Measurements from ENCODE around the gene MICAL3. TPM values are rescaled to one million over a fixed set of nuclear protein-coding genes. Genes with fewer than 3 reads are reported as not detected.
"Not testable (repeated sequence)": the region's sequence is repeated elsewhere in the genome, so short reads cannot be mapped to it uniquely, and the experiment has no call there.

MICAL3 gene
- total RNA-seq, 4 donors from 2014 or later: 23.9 to 49.2 (median 34.5) TPM

GRCh38 chr22:18028817-18029527 lies 4.6 kb upstream of the MICAL3 start:
- DNase-seq (ENCODE audit: low spot score): no peak
- TF ChIP-seq, protein P1, sequence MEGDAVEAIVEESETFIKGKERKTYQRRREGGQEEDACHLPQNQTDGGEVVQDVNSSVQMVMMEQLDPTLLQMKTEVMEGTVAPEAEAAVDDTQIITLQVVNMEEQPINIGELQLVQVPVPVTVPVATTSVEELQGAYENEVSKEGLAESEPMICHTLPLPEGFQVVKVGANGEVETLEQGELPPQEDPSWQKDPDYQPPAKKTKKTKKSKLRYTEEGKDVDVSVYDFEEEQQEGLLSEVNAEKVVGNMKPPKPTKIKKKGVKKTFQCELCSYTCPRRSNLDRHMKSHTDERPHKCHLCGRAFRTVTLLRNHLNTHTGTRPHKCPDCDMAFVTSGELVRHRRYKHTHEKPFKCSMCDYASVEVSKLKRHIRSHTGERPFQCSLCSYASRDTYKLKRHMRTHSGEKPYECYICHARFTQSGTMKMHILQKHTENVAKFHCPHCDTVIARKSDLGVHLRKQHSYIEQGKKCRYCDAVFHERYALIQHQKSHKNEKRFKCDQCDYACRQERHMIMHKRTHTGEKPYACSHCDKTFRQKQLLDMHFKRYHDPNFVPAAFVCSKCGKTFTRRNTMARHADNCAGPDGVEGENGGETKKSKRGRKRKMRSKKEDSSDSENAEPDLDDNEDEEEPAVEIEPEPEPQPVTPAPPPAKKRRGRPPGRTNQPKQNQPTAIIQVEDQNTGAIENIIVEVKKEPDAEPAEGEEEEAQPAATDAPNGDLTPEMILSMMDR (IDR thresholded peaks at IDR 0.05): no peak
- no peak for ATAC-seq (ENCODE audit: low FRiP score)

- ATAC-seq (ENCODE audit: low FRiP score); DNase-seq (ENCODE audit: low spot score): not testable (repeated sequence)
Measured at GRCh38 chr22:18025898-18026297, 1.5 kb upstream of the MICAL3 start.

GRCh38 chr22:18024956-18025720 lies 777 bp upstream of the MICAL3 start:
- ATAC-seq (ENCODE audit: low FRiP score) (no peak), DNase-seq (ENCODE audit: low spot score) (no peak)
- TF ChIP-seq, protein P1 (IDR thresholded peaks at IDR 0.05): no peak

GRCh38 chr22:18023509-18024275 lies 669 bp downstream of the MICAL3 start:
- TF ChIP-seq, protein P1 (IDR thresholded peaks at IDR 0.05): no peak
- DNase-seq (ENCODE audit: low spot score) (peak; percentile 48), ATAC-seq (ENCODE audit: low FRiP score) (peak; percentile 97)

- DNase-seq (ENCODE audit: low spot score) (no peak), ATAC-seq (ENCODE audit: low FRiP score) (no peak)
Measured at GRCh38 chr22:18022876-18023275, 1.5 kb downstream of the MICAL3 start.

GRCh38 chr22:18021431-18021830 lies 2.9 kb downstream of the MICAL3 start:
- DNase-seq (ENCODE audit: low spot score): no peak
- TF ChIP-seq, protein P1 (IDR thresholded peaks at IDR 0.05): no peak
- no peak for ATAC-seq (ENCODE audit: low FRiP score)

More at GRCh38 chr22:18022876-18023275, 1.5 kb downstream of the MICAL3 start:
- TF ChIP-seq, protein P1 (IDR thresholded peaks at IDR 0.05): no peak

DNA sequence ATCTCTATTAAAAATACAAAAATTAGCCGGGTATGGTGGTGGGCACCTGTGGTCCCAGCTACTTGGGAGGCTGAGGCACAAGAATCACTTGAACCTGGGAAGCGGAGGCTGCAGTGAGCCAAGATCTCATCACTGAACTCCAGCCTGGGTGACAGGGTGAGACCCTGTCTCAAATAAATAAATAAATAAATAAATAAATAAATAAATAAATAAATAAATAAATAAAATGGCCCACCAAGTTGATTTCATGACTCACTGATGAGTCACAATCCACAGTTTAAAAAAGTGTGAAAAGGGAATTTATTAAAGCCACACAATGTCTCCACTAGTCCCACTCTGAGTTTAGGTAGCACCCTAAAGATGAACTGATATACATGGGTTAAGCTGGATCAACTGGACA lies 3.6 kb downstream of the MICAL3 start:
- ATAC-seq (ENCODE audit: low FRiP score); DNase-seq (ENCODE audit: low spot score): not testable (repeated sequence)
